ENCODE data around the gene KHDRBS2. TPM values are rescaled to one million over a fixed set of nuclear protein-coding genes. Genes with fewer than 3 reads are reported as not detected.

KHDRBS2 gene
- total RNA-seq, 1 donor, result not detected

- Histone ChIP-seq H3K27me3 (ENCODE audit: insufficient read depth, low read length) (no peaks in the 10 kb centered on the region), H3K4me3 (ENCODE audit: insufficient read depth, low read length) (no peak overlapping the region), H3K27ac (ENCODE audit: low read depth, low read length) (no peak overlapping the region), H3K9me3 (ENCODE audit: low read depth, low read length) (no peaks in the 10 kb centered on the region), H2AFZ (ENCODE audit: low read length) (no peak overlapping the region), H3K36me3 (ENCODE audit: insufficient read depth, low read length) (no peaks in the 10 kb centered on the region), H3K79me2 (ENCODE audit: insufficient read depth, low read length) (no peaks in the 10 kb centered on the region), H4K20me1 (ENCODE audit: insufficient read depth, low read length) (no peaks in the 10 kb centered on the region), H3K4me1 (ENCODE audit: insufficient read depth, low read length) (no peaks in the 10 kb centered on the region), H3K4me2 (ENCODE audit: insufficient read depth, low read length) (no peak overlapping the region)
- no peak for DNase-seq (ENCODE audit: insufficient read length, low spot score, missing footprints)
- TF ChIP-seq, protein P1, sequence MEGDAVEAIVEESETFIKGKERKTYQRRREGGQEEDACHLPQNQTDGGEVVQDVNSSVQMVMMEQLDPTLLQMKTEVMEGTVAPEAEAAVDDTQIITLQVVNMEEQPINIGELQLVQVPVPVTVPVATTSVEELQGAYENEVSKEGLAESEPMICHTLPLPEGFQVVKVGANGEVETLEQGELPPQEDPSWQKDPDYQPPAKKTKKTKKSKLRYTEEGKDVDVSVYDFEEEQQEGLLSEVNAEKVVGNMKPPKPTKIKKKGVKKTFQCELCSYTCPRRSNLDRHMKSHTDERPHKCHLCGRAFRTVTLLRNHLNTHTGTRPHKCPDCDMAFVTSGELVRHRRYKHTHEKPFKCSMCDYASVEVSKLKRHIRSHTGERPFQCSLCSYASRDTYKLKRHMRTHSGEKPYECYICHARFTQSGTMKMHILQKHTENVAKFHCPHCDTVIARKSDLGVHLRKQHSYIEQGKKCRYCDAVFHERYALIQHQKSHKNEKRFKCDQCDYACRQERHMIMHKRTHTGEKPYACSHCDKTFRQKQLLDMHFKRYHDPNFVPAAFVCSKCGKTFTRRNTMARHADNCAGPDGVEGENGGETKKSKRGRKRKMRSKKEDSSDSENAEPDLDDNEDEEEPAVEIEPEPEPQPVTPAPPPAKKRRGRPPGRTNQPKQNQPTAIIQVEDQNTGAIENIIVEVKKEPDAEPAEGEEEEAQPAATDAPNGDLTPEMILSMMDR (IDR thresholded peaks at IDR 0.05; ENCODE audit: extremely low read depth, low read depth, low read length), result no peak
Observed at GRCh38 chr6:62286470-62286843, 432 bp upstream of the KHDRBS2 start.

- no peaks in the 10 kb centered on the region for H3K4me1 ChIP-seq (ENCODE audit: insufficient read depth, low read length)
- H3K9me3 ChIP-seq (ENCODE audit: low read depth, low read length), result no peaks in the 10 kb centered on the region
- H3K27ac ChIP-seq (ENCODE audit: low read depth, low read length), result no peak overlapping the region
- no peaks in the 10 kb centered on the region for H3K79me2 ChIP-seq (ENCODE audit: insufficient read depth, low read length)
- TF ChIP-seq, protein P1 (IDR thresholded peaks at IDR 0.05; ENCODE audit: extremely low read depth, low read depth, low read length), result no peak
- no peak overlapping the region for H3K4me2 ChIP-seq (ENCODE audit: insufficient read depth, low read length)
- DNase-seq (ENCODE audit: insufficient read length, low spot score, missing footprints), result no peak
- H3K4me3 ChIP-seq (ENCODE audit: insufficient read depth, low read length), result no peak overlapping the region
- H3K27me3 ChIP-seq (ENCODE audit: insufficient read depth, low read length), result no peaks in the 10 kb centered on the region
- H4K20me1 ChIP-seq (ENCODE audit: insufficient read depth, low read length), result no peaks in the 10 kb centered on the region
- H2AFZ ChIP-seq (ENCODE audit: low read length), result no peak overlapping the region
- H3K36me3 ChIP-seq (ENCODE audit: insufficient read depth, low read length), result no peaks in the 10 kb centered on the region
Observed at GRCh38 chr6:62284725-62285124, 1.3 kb downstream of the KHDRBS2 start.

DNA sequence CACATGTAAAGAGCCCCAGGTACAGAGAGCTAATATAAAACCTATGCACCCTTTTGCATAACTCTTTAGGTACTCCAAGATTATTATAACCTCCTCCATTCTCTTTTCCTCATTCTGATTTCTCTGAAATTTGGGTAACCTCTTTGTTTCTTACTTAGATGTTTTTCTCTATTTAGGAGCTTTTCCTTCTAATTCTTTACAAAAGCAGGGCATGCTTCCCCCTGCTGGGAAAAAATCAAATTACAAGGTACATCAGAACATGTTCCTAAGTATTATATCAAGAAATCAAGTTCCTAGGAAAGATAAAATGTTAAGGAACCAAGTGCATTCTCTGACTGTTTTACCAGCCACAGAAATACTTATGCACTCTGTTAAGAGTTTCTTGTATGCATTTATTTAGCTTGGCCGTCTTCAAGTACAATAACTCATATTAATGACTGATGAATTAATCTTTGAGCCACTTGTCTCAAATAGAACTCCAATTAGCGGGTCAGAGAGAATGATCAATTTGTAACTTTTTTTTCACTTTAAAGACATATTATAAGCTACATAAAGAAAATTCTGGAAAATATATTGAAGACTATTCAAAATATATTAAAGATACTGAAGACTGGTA, 2.1 kb downstream of the KHDRBS2 start:
- no peaks in the 10 kb centered on the region for H3K9me3 ChIP-seq (ENCODE audit: low read depth, low read length)
- DNase-seq (ENCODE audit: insufficient read length, low spot score, missing footprints), result no peak
- H3K4me1 ChIP-seq (ENCODE audit: insufficient read depth, low read length), result no peaks in the 10 kb centered on the region
- no peaks in the 10 kb centered on the region for H4K20me1 ChIP-seq (ENCODE audit: insufficient read depth, low read length)
- H3K4me3 ChIP-seq (ENCODE audit: insufficient read depth, low read length), result no peak overlapping the region
- no peaks in the 10 kb centered on the region for H3K79me2 ChIP-seq (ENCODE audit: insufficient read depth, low read length)
- no peaks in the 10 kb centered on the region for H3K36me3 ChIP-seq (ENCODE audit: insufficient read depth, low read length)
- no peak overlapping the region for H3K4me2 ChIP-seq (ENCODE audit: insufficient read depth, low read length)
- H3K27me3 ChIP-seq (ENCODE audit: insufficient read depth, low read length), result no peaks in the 10 kb centered on the region
- no peak overlapping the region for H2AFZ ChIP-seq (ENCODE audit: low read length)
- no peak overlapping the region for H3K27ac ChIP-seq (ENCODE audit: low read depth, low read length)
- TF ChIP-seq, protein P1 (IDR thresholded peaks at IDR 0.05; ENCODE audit: extremely low read depth, low read depth, low read length), result peak; percentile 20

- Histone ChIP-seq H3K36me3 (ENCODE audit: insufficient read depth, low read length) (no peaks in the 10 kb centered on the region), H3K79me2 (ENCODE audit: insufficient read depth, low read length) (no peaks in the 10 kb centered on the region), H3K4me2 (ENCODE audit: insufficient read depth, low read length) (no peak overlapping the region), H3K27ac (ENCODE audit: low read depth, low read length) (no peak overlapping the region), H2AFZ (ENCODE audit: low read length) (no peak overlapping the region), H4K20me1 (ENCODE audit: insufficient read depth, low read length) (no peaks in the 10 kb centered on the region), H3K27me3 (ENCODE audit: insufficient read depth, low read length) (no peaks in the 10 kb centered on the region), H3K9me3 (ENCODE audit: low read depth, low read length) (no peaks in the 10 kb centered on the region), H3K4me1 (ENCODE audit: insufficient read depth, low read length) (no peaks in the 10 kb centered on the region), H3K4me3 (ENCODE audit: insufficient read depth, low read length) (no peak overlapping the region)
- no peak for DNase-seq (ENCODE audit: insufficient read length, low spot score, missing footprints)
- TF ChIP-seq, protein P1 (IDR thresholded peaks at IDR 0.05; ENCODE audit: extremely low read depth, low read depth, low read length), result no peak
Observed at GRCh38 chr6:62283365-62283764, 2.7 kb downstream of the KHDRBS2 start.
